Epithelial cell of esophagus (primary cell): ENCODE results near the gene ERC2.

Experiments used
- DNase-seq: peaks from one replicate; pipeline ENCODE4 v3.0.0; 2010; ENCODE audit warnings: low read depth
- H3K4me3 ChIP-seq: 2 replicates; pipeline ENCODE4 v1.5.1; 2011; ENCODE audit warnings: mild to moderate bottlenecking, low read length, control low read depth
- TF ChIP-seq, protein P1 (sequence below): IDR thresholded peaks from 2 replicates; pipeline ENCODE4 v1.5.1; 2011; ENCODE audit warnings: low read depth, mild to moderate bottlenecking, low read length, control low read depth, inconsistent platforms; ENCODE audit not compliant: insufficient read depth; ENCODE audit errors: missing control alignments

The ERC2 gene

DNA sequence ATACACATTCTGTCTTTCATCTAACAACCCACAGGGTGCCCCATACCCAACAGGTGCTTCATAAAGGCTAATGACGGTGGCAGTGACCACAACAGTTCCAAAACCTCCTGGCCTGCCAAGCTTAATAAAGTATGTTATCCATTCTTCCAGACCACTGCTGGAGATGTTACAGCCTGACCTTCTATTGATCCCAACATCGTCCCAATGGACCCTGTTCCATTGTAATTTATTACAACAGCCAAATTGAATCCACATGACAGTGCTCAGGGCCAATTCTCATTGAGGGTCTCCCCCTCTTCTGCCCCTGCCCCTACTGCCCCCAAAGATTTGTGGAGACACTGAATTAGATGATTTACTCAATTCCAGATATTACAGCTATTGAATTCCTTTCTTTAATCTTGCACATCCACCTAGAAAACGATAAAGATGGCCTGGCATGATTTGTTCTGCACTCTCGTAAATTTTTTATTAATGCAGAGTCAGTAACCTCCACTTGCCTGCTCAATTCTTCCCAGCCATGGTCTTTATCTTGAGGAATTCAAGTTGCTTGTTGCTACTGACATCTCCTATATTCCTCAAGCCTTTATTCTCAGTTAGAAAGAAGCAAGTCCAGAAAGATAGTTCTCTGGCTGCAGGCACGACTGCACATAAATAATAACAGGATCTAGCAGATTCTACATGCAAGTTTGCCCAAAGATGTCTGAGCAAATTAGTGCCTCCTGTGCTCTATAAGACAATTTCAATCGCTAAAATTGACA, 407.6 kb downstream of the ERC2 start:
- TF ChIP-seq, protein P1, sequence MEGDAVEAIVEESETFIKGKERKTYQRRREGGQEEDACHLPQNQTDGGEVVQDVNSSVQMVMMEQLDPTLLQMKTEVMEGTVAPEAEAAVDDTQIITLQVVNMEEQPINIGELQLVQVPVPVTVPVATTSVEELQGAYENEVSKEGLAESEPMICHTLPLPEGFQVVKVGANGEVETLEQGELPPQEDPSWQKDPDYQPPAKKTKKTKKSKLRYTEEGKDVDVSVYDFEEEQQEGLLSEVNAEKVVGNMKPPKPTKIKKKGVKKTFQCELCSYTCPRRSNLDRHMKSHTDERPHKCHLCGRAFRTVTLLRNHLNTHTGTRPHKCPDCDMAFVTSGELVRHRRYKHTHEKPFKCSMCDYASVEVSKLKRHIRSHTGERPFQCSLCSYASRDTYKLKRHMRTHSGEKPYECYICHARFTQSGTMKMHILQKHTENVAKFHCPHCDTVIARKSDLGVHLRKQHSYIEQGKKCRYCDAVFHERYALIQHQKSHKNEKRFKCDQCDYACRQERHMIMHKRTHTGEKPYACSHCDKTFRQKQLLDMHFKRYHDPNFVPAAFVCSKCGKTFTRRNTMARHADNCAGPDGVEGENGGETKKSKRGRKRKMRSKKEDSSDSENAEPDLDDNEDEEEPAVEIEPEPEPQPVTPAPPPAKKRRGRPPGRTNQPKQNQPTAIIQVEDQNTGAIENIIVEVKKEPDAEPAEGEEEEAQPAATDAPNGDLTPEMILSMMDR: no peak
- H3K4me3 ChIP-seq: no peak overlapping the region
- DNase-seq: no peak

DNA sequence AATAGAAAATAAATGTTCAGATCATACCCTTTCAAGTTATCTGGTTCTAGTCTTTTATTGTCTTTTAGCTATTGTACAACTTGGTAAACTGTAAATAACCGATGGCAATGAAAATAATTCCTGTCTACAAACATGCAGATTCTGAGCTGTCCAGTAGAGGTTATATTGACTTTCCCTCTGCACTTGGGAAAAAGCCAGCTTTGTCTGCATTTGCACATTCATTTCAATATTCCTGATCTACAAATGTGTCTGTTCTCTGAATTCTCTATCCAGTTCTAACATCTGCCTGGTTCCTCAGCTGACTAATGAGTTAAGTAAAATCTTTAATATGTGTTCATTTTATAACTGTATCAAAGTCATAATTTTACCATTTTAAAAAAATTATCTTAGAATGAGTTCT, 408.5 kb downstream of the ERC2 start:
- no peak for DNase-seq
- TF ChIP-seq, protein P1: no peak
- H3K4me3 ChIP-seq: no peak overlapping the region

DNA sequence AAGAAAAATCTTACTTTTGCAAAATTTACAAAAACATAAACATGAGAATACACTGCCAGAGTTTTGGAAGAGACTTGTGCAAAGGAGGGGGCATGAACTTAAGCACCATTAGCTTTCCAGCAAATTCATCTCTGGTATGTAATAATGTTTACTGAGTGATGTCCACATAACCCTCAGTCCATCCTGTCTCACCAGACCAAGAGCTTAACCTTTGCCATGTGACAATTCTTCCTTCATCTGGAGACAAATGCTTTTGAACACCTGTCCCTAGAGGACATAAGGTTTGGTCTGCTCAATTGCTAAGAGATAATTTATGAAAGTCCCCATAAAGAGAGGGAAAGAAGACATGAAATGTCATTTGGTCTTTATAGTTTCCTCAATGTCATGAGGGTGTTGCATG, 412.3 kb downstream of the ERC2 start:
- H3K4me3 ChIP-seq: no peak overlapping the region
- DNase-seq: no peak
- TF ChIP-seq, protein P1: no peak

DNA sequence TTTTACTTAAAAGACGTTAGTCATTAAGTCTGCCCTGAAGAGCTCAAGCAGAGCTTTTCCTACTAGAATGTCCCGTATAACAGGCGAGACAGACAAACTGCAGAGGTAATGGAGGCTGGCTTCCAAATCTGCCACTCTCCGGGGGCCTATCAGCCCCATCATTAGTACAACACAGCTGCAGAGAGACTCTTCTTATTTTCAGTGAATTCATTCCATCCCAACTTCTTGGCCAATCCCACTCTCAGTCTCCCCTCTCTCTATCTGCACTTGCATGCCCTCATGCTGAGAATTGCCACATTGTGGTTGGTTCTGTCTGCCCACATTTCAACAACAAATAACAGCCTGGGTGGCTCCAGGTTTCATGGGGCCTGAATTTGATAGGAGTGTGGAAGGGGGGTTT, 412.7 kb downstream of the ERC2 start:
- TF ChIP-seq, protein P1: no peak
- H3K4me3 ChIP-seq: no peak overlapping the region
- no peak for DNase-seq

DNA sequence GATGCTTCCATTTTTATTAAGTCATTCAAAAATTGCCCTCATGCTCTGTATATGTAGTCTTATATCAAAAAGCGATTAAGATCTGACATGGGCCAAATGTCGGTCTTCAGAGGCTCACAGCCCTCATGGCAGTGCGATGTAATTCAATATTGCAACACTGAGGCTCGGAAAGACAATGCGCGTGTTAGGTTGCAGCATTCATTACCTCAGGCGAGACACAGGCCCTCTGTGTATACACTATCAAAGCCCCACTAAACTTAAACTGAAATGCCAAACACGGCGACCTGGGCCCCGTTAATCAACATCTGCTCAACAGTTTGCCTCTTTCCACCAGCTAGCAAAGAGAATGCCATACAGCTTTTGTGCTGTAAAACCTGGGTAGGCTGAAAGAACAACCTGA, 413.4 kb downstream of the ERC2 start:
- TF ChIP-seq, protein P1: no peak
- no peak overlapping the region for H3K4me3 ChIP-seq
- DNase-seq: no peak

DNA sequence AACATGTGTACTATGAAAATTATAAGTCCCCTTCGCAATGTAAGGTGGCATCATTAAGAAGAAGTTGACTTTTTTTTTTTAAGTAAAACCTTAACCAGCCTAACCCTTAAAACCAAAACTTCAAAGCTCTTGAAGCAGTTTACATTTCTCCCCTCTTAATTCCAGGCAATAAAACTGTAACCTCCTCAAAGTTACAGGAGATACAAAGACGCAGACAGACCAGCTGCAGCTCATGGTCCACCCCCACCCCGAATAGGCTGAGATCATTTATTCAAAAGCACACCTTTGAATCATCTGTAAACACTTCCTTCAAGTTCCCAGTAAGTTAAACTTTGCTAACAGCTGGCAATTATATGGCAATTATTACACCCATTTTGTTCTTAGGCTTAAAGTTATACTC, 414.5 kb downstream of the ERC2 start:
- DNase-seq: no peak
- TF ChIP-seq, protein P1: no peak

DNA sequence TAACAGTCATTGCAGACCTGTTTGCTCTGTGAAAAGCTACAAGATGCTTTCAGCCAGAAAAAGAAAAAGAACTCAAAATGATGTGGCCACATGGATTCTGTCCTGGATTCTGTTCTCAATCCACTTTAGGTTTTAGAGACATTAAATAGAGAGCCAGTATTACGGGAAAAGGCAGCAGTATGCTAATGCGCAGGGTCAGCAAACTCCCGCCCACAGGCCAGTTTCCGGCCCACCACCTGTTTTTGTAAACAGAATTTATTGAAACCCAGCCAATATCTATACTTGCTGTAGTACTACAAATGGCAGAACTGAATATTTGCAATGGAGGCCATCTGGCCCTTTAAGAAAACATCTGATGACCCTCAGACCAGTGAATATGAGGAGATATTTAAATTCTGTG, 416.1 kb downstream of the ERC2 start:
- no peak overlapping the region for H3K4me3 ChIP-seq
- TF ChIP-seq, protein P1: no peak
- no peak for DNase-seq

More for the DNA sequence above, 414.5 kb downstream of the ERC2 start:
- no peak overlapping the region for H3K4me3 ChIP-seq
